GM23248 (cell line): ENCODE results near the gene SERPINA5.

Experiments used
- EZH2 ChIP-seq: fragments of 200-600 bp; sonication (generic); IDR thresholded peaks from 2 replicates; pipeline ENCODE4 v1.6.1; 2018; ENCODE audit warnings: antibody characterized with exemption, mild to moderate bottlenecking; ENCODE audit not compliant: insufficient read depth, poor library complexity, severe bottlenecking
- EZH2phosphoT487 ChIP-seq: fragments of 200-600 bp; sonication (generic); IDR thresholded peaks from 2 replicates; pipeline ENCODE4 v1.6.1; 2018; ENCODE audit warnings: antibody characterized with exemption, moderate library complexity, mild to moderate bottlenecking, low read depth; ENCODE audit not compliant: insufficient read depth

- TF ChIP-seq EZH2 (no peak), EZH2phosphoT487 (no peak)
Measured at GRCh38 chr14:94597788-94598187, 16.6 kb downstream of the SERPINA5 start.
